Endothelial cell of umbilical vein (primary cell): Measurements from ENCODE around the gene R3HDM1. TPM values are rescaled to one million over a fixed set of nuclear protein-coding genes. Genes with fewer than 3 reads are reported as not detected.

Source experiments
- BruUV-seq: library from RNA; stranded (reverse); fragments of 400-500 nt; replicated peaks from 2 replicates; lab custom pipeline; 2021; lab: Mats Ljungman, UMichigan
- CTCF ChIA-PET: fragments of 300-600, 350-600 bp; sonication (Branson Sonifier 250); formaldehyde crosslinking; loops from one replicate; lab custom pipeline; 2021; ENCODE audit warnings: antibody characterized with exemption, inconsistent platforms; lab: Charles Lee
- POLR2A ChIA-PET: fragments of 300-600, 350-600 bp; sonication (Branson Sonifier 250); formaldehyde crosslinking; loops from one replicate; lab custom pipeline; 2021; ENCODE audit warnings: antibody characterized with exemption, inconsistent platforms; lab: Charles Lee
- DNase-seq: peaks from one replicate; pipeline ENCODE4 v3.0.0-alpha.2; 2011; ENCODE audit warnings: low read depth, low spot score
- FAIRE-seq: peaks from 2 replicates; lab custom pipeline; 2011; peaks lifted over from hg19 to GRCh38; lab: Jason Lieb, UNC
- H2AFZ ChIP-seq: 2 replicates; pipeline ENCODE4 v1.6.0; 2012; ENCODE audit warnings: low read depth, low read length, control low read depth, inconsistent platforms
- H3K27ac ChIP-seq: 2 replicates; pipeline ENCODE4 v1.5.1; 2011; ENCODE audit warnings: low read depth, mild to moderate bottlenecking, control low read depth, low read length, moderate library complexity; ENCODE audit not compliant: insufficient read depth
- H3K27me3 ChIP-seq, 2 experiments: 2 replicates each; pipeline versions ENCODE4 v1.6.0 to v1.6.1; 2011; ENCODE audit warnings: low read length in 2 of 2, mixed read lengths in 1 of 2; ENCODE audit not compliant: control insufficient read depth in 2 of 2, insufficient read depth in 2 of 2
- H3K36me3 ChIP-seq, 2 experiments: 2 replicates in 1 of 2; 3 replicates in 1 of 2; pipeline ENCODE4 v1.5.1; 2011; ENCODE audit warnings: low read length in 2 of 2, mild to moderate bottlenecking in 1 of 2, moderate library complexity in 1 of 2; ENCODE audit not compliant: control insufficient read depth in 2 of 2, insufficient read depth in 2 of 2; ENCODE audit errors: extremely low read depth in 1 of 2
- H3K4me1 ChIP-seq: 3 replicates; pipeline ENCODE4 v1.5.1; 2011; ENCODE audit warnings: mild to moderate bottlenecking, low read length; ENCODE audit not compliant: control insufficient read depth, insufficient read depth; ENCODE audit errors: extremely low read depth
- H3K4me2 ChIP-seq: 2 replicates; pipeline ENCODE4 v1.6.1; 2011; ENCODE audit warnings: low read length, control low read depth, mixed read lengths; ENCODE audit not compliant: insufficient read depth
- H3K4me3 ChIP-seq, 3 experiments: fragments of 200-600 bp in 1 of 3; sonication (generic), shearing (Covaris generic) in 1 of 3; replicated peaks in 1 of 3; 2 replicates each; pipeline ENCODE4 v1.5.1; 2011 to 2016; ENCODE audit warnings: control low read depth in 3 of 3, low read length in 3 of 3, mild to moderate bottlenecking in 2 of 3, inconsistent platforms in 1 of 3, low read depth in 1 of 3, moderate library complexity in 1 of 3; ENCODE audit not compliant: insufficient read depth in 1 of 3
- H3K79me2 ChIP-seq: 2 replicates; pipeline ENCODE4 v1.6.0; 2012; ENCODE audit warnings: low read length, inconsistent platforms; ENCODE audit not compliant: control insufficient read depth, insufficient read depth
- H3K9ac ChIP-seq: replicated peaks from 2 replicates; pipeline ENCODE3; 2011; ENCODE audit warnings: low read length, control low read depth; ENCODE audit not compliant: insufficient read depth; ENCODE audit errors: extremely low read depth
- H3K9me1 ChIP-seq: replicated peaks from 3 replicates; pipeline ENCODE4 v1.6.0; 2011; ENCODE audit warnings: mild to moderate bottlenecking, low read length; ENCODE audit not compliant: control insufficient read depth, insufficient read depth; ENCODE audit errors: extremely low read depth
- H3K9me3 ChIP-seq: replicated peaks from 2 replicates; pipeline ENCODE4 v1.5.1; 2012; ENCODE audit warnings: low read length, inconsistent platforms; ENCODE audit not compliant: control insufficient read depth, insufficient read depth
- H4K20me1 ChIP-seq: replicated peaks from 2 replicates; pipeline ENCODE3; 2011; ENCODE audit warnings: mild to moderate bottlenecking, low read length; ENCODE audit not compliant: control insufficient read depth, insufficient read depth; ENCODE audit errors: extremely low read depth
- CTCF ChIP-seq, 2 donors: IDR thresholded peaks; 1 replicate in 1 of 2; 2 replicates in 1 of 2; pipeline ENCODE4 v1.5.1; 2011; ENCODE audit warnings: low read length in 2 of 2, mild to moderate bottlenecking in 2 of 2, moderate library complexity in 2 of 2, control low read depth in 1 of 2, inconsistent platforms in 1 of 2, low read depth in 1 of 2; ENCODE audit not compliant: insufficient read depth in 1 of 2; ENCODE audit errors: extremely low read depth in 1 of 2
- EZH2 ChIP-seq: IDR thresholded peaks from 2 replicates; pipeline ENCODE4 v1.6.1; 2012; ENCODE audit warnings: borderline replicate concordance, low read depth, mild to moderate bottlenecking, moderate library complexity, low read length, inconsistent platforms; ENCODE audit not compliant: severe bottlenecking
- FOS ChIP-seq: IDR thresholded peaks from 2 replicates; pipeline ENCODE4 v1.6.1; 2011; ENCODE audit warnings: mild to moderate bottlenecking, low read length, moderate library complexity, borderline replicate concordance; ENCODE audit not compliant: insufficient read depth
- GATA2 ChIP-seq: IDR thresholded peaks from 2 replicates; pipeline ENCODE4 v1.7.0; 2011; ENCODE audit warnings: low read depth, mild to moderate bottlenecking, moderate library complexity, mixed read lengths, low read length; ENCODE audit not compliant: insufficient read length, insufficient read depth
- JUN ChIP-seq: IDR thresholded peaks from 2 replicates; pipeline ENCODE4 v1.6.1; 2011; ENCODE audit warnings: borderline replicate concordance, low read depth; ENCODE audit not compliant: insufficient read length, insufficient read depth
- MAX ChIP-seq: IDR thresholded peaks from 2 replicates; pipeline ENCODE4 v1.6.1; 2011; ENCODE audit not compliant: insufficient read depth, insufficient read length
- MYC ChIP-seq: IDR thresholded peaks from one replicate; pipeline ENCODE4 v1.6.1; 2011; ENCODE audit warnings: mild to moderate bottlenecking, low read depth, low read length
- POLR2A ChIP-seq: IDR thresholded peaks from 2 replicates; pipeline ENCODE4 v1.6.1; 2012; ENCODE audit warnings: low read depth, mild to moderate bottlenecking, control low read depth, low read length
- POLR2AphosphoS5 ChIP-seq: IDR thresholded peaks from 2 replicates; pipeline ENCODE4 v1.6.1; 2012; ENCODE audit warnings: low read depth, mild to moderate bottlenecking, control low read depth, low read length, moderate library complexity; ENCODE audit not compliant: insufficient read depth
- dilution Hi-C: fragments of 300-500 bp; cut with MboI; formaldehyde crosslinking; loops from one replicate; pipeline ENCODE4 v1.15.0; 2019; ENCODE audit warnings: low sequenced_read_pairs; ENCODE audit not compliant: extremely low pct_ligation_motif_present
- intact Hi-C: fragments of 100-400 bp; cut with micrococcal nuclease; formaldehyde crosslinking; loops from one replicate; pipeline ENCODE4 v1.10.0; 2022
- polyA plus RNA-seq, 4 experiments: library from polyadenylated mRNA; depleted of rRNA in 3 of 4; stranded (reverse) in 3 of 4; unstranded in 1 of 4; fragments of >200 nt; gene quantifications; 2 replicates each; pipeline versions ENCODE4 v1.2.1 to v1.2.3, GENCODE V29; 2011 to 2012; ENCODE audit warnings: missing spikeins in 1 of 4
- total RNA-seq: library from RNA; stranded (reverse); gene quantifications from 2 replicates; pipeline ENCODE4 v1.2.3, GENCODE V29; 2021

Gene R3HDM1
- total and polyA plus RNA-seq, 2 donors (not counting 3 experiments of a cell fraction or from before 2014, with no cell fraction given): 36.6 to 61.8 TPM

GRCh38 chr2:135762530-135762929, 231.2 kb downstream of the R3HDM1 start:
- FAIRE-seq (peak; percentile 95), DNase-seq (peak; percentile 91)
- H3K4me3 ChIP-seq: no peak overlapping the region
- ChIA-PET POLR2A (interaction anchor here (0.9 kb wide), 1 partner anchor 19 kb away, joined by 3 read pairs; no protein-coding TSS in a partner anchor), CTCF (interaction anchor here (1.1 to 1.8 kb wide), 4 partner anchors 12 to 35 kb away, joined by 3 to 11 read pairs (median 4); no protein-coding TSS in a partner anchor)
- peaks cover 3% of the 10 kb centered on the region for H4K20me1 ChIP-seq
- H3K36me3 ChIP-seq: peaks cover 13 to 17% of the 10 kb centered on the region in 2 experiments
- H3K79me2 ChIP-seq: peaks cover 11% of the 10 kb centered on the region
- BruUV-seq: no TSS peak
- H3K27me3 ChIP-seq: no peaks in the 10 kb centered on the region
- H3K9ac ChIP-seq: no peak overlapping the region
- intact Hi-C loops: no loop called here
- dilution Hi-C loops: no loop called here
- no peak overlapping the region for H2AFZ ChIP-seq
- TF ChIP-seq JUN (no peak), GATA2 (no peak), CTCF (IDR thresholded peaks at IDR 0.05; ENCODE audit: extremely low read depth in 1 of 2, insufficient read depth in 1 of 2, low read depth in 1 of 2, low read length in 2 of 2) (no peak), FOS (no peak), POLR2A (no peak), EZH2 (no peak), MAX (no peak), MYC (no peak), POLR2AphosphoS5 (no peak)
- H3K4me1 ChIP-seq: peaks cover 18% of the 10 kb centered on the region
- peak overlapping the region; percentile 27 for H3K4me2 ChIP-seq
- H3K9me1 ChIP-seq: no peaks in the 10 kb centered on the region
- no peak overlapping the region for H3K27ac ChIP-seq
- no peaks in the 10 kb centered on the region for H3K9me3 ChIP-seq
